ENCODE measurements around the gene ASB16. TPM values are rescaled to one million over a fixed set of nuclear protein-coding genes. Genes with fewer than 3 reads are reported as not detected.

Gene ASB16
- total and polyA plus RNA-seq, 2 donors (not counting 1 experiment from before 2014, with no cell fraction given) = not detected

DNA sequence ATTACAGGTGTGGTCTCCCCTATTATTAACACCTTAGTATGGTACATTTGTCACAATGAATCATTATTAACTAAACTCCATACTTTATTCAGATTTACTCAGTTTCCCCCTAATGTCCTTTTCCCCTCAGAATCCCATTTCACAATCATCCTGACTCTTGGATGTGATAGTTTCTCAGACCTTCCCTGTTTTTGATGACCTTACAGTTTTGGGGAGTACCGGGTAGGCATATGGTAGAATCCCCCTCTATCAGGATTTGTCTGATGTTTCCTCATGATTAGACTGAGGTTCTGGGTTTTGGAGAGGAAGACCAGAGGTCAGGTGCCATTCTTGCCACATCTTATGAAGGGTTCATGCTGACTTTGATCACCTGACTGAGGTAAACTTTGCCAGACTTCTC is 6.0 kb upstream of the ASB16 start:
- H3K4me3 ChIP-seq (ENCODE audit: control extremely low read depth in 1 of 5, extremely low read depth in 1 of 5, insufficient read depth in 1 of 5, low read depth in 2 of 5, low read length in 4 of 5) = no peak overlapping the region
- no peaks in the 10 kb centered on the region for H3K9me3 Mint-ChIP-seq (ENCODE audit: insufficient read depth)
- H3K27me3 Mint-ChIP-seq = no peaks in the 10 kb centered on the region
- WGBS (ENCODE audit: insufficient coverage) = no CpG with 5 or more reads among the region's 1 CpG
- H3K4me3 Mint-ChIP-seq = no peak overlapping the region
- no peak overlapping the region for H3K27ac ChIP-seq (ENCODE audit: low read length in 2 of 2)
- no peak overlapping the region for H2AFZ ChIP-seq (ENCODE audit: insufficient read depth, low read depth, low read length, poor library complexity, severe bottlenecking)
- no peaks in the 10 kb centered on the region for H3K79me2 ChIP-seq (ENCODE audit: control insufficient read depth, insufficient read depth, low read length)
- H3K36me3 ChIP-seq (replicated peaks in 1 of 2; ENCODE audit: control extremely low read depth in 1 of 2, control insufficient read depth in 1 of 2, extremely low read depth in 1 of 2, insufficient read depth in 2 of 2, low read length in 1 of 2) = no peaks in the 10 kb centered on the region
- ChIA-PET POLR2A (no interaction called here), CTCF (no interaction called here)
- DNase-seq (no peak), ATAC-seq (ENCODE audit: low read depth) (no peak)
- TF ChIP-seq EZH2 (IDR thresholded peaks at IDR 0.05; ENCODE audit: borderline replicate concordance, insufficient read depth, low read depth, low read length, poor library complexity, severe bottlenecking) = no peak
- TF ChIP-seq, protein P1, sequence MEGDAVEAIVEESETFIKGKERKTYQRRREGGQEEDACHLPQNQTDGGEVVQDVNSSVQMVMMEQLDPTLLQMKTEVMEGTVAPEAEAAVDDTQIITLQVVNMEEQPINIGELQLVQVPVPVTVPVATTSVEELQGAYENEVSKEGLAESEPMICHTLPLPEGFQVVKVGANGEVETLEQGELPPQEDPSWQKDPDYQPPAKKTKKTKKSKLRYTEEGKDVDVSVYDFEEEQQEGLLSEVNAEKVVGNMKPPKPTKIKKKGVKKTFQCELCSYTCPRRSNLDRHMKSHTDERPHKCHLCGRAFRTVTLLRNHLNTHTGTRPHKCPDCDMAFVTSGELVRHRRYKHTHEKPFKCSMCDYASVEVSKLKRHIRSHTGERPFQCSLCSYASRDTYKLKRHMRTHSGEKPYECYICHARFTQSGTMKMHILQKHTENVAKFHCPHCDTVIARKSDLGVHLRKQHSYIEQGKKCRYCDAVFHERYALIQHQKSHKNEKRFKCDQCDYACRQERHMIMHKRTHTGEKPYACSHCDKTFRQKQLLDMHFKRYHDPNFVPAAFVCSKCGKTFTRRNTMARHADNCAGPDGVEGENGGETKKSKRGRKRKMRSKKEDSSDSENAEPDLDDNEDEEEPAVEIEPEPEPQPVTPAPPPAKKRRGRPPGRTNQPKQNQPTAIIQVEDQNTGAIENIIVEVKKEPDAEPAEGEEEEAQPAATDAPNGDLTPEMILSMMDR (IDR thresholded peaks at IDR 0.05) = no peak
- no peaks in the 10 kb centered on the region for H3K9me3 ChIP-seq (ENCODE audit: control extremely low read depth in 1 of 3, control insufficient read depth in 2 of 3, insufficient read depth in 1 of 3, low read length in 2 of 3)
- H3K27me3 ChIP-seq (replicated peaks in 1 of 4; ENCODE audit: control extremely low read depth in 1 of 4, control insufficient read depth in 3 of 4, insufficient read depth in 4 of 4, low read length in 3 of 4) = no peaks in the 10 kb centered on the region
- peaks cover 2% of the 10 kb centered on the region for H3K4me1 Mint-ChIP-seq
- peaks cover 0 to 3% of the 10 kb centered on the region in 2 donors for H3K4me1 ChIP-seq (ENCODE audit: control insufficient read depth in 2 of 2, insufficient read depth in 2 of 2, low read length in 2 of 2)
- H3K27ac Mint-ChIP-seq = no peak overlapping the region
- intact Hi-C loops (cut with micrococcal nuclease) = no loop called here
- H4K20me1 ChIP-seq (ENCODE audit: control insufficient read depth, insufficient read depth, low read length, poor library complexity, severe bottlenecking) = no peaks in the 10 kb centered on the region
- no peak overlapping the region for H3K4me2 ChIP-seq (replicated peaks; ENCODE audit: low read depth, low read length, poor library complexity, severe bottlenecking)
- H3K9ac ChIP-seq (ENCODE audit: low read length) = no peak overlapping the region

DNA sequence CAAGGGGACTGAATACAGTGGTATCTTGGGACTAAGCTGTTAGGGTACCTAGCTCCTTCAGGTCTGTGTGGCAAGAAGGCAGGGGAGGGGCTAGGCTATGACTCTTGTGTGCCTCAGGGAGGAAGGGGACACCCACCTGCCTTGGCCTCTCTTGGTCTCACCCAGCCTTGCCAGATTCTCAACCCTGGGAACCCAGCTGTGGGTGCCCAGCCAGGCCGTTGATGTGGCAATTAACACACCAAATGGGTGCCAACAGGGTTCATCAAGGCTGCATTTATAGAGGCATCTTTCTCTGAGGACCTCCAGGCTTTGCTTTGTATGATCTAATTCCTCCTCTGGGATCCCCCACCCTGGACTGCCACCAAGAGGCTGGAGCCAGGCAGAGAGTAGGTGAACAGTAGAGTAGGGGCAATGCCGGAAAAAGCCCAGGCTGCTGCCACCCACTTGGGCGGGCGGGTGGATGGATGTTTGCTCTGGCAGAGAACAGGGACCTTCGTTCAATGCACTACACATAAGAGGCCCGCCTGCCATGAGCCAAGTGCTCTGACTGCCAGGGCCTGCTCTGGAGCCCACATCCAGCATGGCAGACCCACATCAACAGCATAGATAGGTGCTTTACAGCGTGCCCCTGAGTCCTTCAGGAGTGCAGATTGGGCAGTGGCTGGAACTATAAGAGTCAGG is 3.2 kb upstream of the ASB16 start:
- Histone ChIP-seq H4K20me1 (ENCODE audit: control insufficient read depth, insufficient read depth, low read length, poor library complexity, severe bottlenecking) (no peaks in the 10 kb centered on the region), H3K4me1 (ENCODE audit: control insufficient read depth in 2 of 2, insufficient read depth in 2 of 2, low read length in 2 of 2) (peaks cover 0 to 13% of the 10 kb centered on the region in 2 donors), H3K9me3 (ENCODE audit: control extremely low read depth in 1 of 3, control insufficient read depth in 2 of 3, insufficient read depth in 1 of 3, low read length in 2 of 3) (no peaks in the 10 kb centered on the region), H3K9ac (ENCODE audit: low read length) (no peak overlapping the region), H3K4me3 (ENCODE audit: control extremely low read depth in 1 of 5, extremely low read depth in 1 of 5, insufficient read depth in 1 of 5, low read depth in 2 of 5, low read length in 4 of 5) (no peak overlapping the region), H3K27ac (ENCODE audit: low read length in 2 of 2) (no peak overlapping the region), H3K27me3 (replicated peaks in 1 of 4; ENCODE audit: control extremely low read depth in 1 of 4, control insufficient read depth in 3 of 4, insufficient read depth in 4 of 4, low read length in 3 of 4) (no peaks in the 10 kb centered on the region), H3K36me3 (replicated peaks in 1 of 2; ENCODE audit: control extremely low read depth in 1 of 2, control insufficient read depth in 1 of 2, extremely low read depth in 1 of 2, insufficient read depth in 2 of 2, low read length in 1 of 2) (no peaks in the 10 kb centered on the region), H3K79me2 (ENCODE audit: control insufficient read depth, insufficient read depth, low read length) (no peaks in the 10 kb centered on the region), H3K4me2 (replicated peaks; ENCODE audit: low read depth, low read length, poor library complexity, severe bottlenecking) (no peak overlapping the region), H2AFZ (ENCODE audit: insufficient read depth, low read depth, low read length, poor library complexity, severe bottlenecking) (no peak overlapping the region)
- no peak overlapping the region for H3K27ac Mint-ChIP-seq
- H3K27me3 Mint-ChIP-seq = no peaks in the 10 kb centered on the region
- no peak for ATAC-seq (ENCODE audit: low read depth)
- H3K4me1 Mint-ChIP-seq = peaks cover 9% of the 10 kb centered on the region
- ChIA-PET POLR2A (interaction anchor here (0.6 kb wide), 1 partner anchor 25 kb away, joined by 3 read pairs; the partner anchor contains the start of gene HROB), CTCF (interaction anchor here (1.0 to 2.5 kb wide), 5 partner anchors 8 to 224 kb away, joined by 3 to 34 read pairs (median 4); partner anchors contain the start of gene LSM12)
- intact Hi-C loops (cut with micrococcal nuclease) = no loop called here
- TF ChIP-seq EZH2 (IDR thresholded peaks at IDR 0.05; ENCODE audit: borderline replicate concordance, insufficient read depth, low read depth, low read length, poor library complexity, severe bottlenecking) = no peak
- TF ChIP-seq, protein P1 (IDR thresholded peaks at IDR 0.05) = no peak
- H3K4me3 Mint-ChIP-seq = no peak overlapping the region
- WGBS (ENCODE audit: insufficient coverage) = 92% methylated on average over 7 of the region's 7 CpGs
- no peak for DNase-seq
- H3K9me3 Mint-ChIP-seq (ENCODE audit: insufficient read depth) = no peaks in the 10 kb centered on the region

All from B cell (primary cell).